Kidney capillary endothelial cell (primary cell): ENCODE data around the gene TIPARP.
A peak's percentile ranks its signal among the peaks of the same experiment; 100 is the strongest.
"Not testable (repeated sequence)": the region's sequence is repeated elsewhere in the genome, so short reads cannot be mapped to it uniquely, and the experiment has no call there.

Experiments used
- DNase-seq: peaks from one replicate; pipeline ENCODE4 v3.0.0-alpha.2; 2018; ENCODE audit warnings: low spot score

Gene TIPARP

GRCh38 chr3:156676768-156677479 is 2.5 kb downstream of the TIPARP start:
- no peak for DNase-seq

GRCh38 chr3:156677536-156677935 is 3.1 kb downstream of the TIPARP start:
- DNase-seq, result no peak

GRCh38 chr3:156678197-156678596 is 3.8 kb downstream of the TIPARP start:
- DNase-seq, result no peak

GRCh38 chr3:156680243-156680914 is 6.0 kb downstream of the TIPARP start:
- no peak for DNase-seq

DNA sequence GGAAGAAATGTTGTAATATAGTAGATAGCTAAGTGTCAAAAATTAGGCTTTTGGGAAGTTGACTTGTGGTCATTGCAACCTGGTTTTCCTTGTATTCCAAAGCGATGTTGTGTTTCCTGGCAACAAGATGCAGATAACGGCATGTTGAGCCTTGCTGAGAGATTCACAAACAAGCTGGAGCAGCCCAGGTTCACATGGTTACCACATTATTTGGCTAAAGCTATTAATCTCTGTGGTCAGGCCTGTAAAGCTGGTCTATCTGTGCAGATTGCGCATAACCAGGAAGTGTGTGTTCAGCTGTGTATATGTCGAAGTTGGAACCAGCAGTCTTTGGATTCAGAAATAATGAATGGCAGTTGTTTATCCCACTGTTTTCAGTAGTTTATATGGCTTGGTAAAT is 6.6 kb downstream of the TIPARP start:
- DNase-seq, result no peak

DNA sequence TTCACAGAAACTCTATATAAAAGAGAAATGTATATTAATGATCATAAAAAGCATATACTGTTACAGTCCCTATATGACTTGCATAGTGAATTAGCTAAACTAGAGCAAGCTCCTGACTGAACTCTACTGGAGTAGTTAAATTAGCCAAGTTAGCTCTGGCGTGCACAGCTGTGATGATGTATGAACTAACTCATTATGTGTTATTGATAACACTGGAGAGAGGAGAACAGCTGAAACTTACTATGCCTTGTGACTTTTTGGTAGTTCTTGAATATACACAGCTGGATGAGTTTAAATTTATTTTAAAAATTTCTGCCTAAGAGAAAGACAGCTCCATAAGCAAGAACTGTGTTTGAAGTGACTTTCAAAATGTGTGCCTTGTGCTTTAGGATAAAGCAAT is 8.1 kb downstream of the TIPARP start:
- DNase-seq, result no peak

- no peak for DNase-seq
Measured at GRCh38 chr3:156682963-156683362, 8.6 kb downstream of the TIPARP start.

- DNase-seq, result no peak
Measured at GRCh38 chr3:156685198-156685597, 10.8 kb downstream of the TIPARP start.

DNA sequence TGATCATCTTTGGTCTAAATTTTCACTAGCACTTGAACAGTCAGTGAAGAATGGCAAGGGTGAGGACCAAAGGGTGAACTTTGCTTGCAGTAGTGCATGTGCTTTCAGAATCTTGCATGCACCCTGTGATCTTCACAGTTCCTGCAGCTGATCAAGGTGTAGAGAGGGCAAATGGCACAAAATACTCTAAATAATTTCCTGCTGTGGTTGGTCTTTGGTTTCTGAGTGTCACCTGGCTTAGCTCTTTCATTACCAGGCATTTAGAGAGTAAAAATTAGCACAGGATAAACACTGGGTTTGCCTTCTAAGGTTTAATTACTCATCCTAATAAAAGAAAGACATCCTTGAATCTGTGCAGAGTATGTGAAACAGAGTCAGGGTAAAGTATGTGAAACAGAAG is 11.4 kb downstream of the TIPARP start:
- DNase-seq, result no peak

DNA sequence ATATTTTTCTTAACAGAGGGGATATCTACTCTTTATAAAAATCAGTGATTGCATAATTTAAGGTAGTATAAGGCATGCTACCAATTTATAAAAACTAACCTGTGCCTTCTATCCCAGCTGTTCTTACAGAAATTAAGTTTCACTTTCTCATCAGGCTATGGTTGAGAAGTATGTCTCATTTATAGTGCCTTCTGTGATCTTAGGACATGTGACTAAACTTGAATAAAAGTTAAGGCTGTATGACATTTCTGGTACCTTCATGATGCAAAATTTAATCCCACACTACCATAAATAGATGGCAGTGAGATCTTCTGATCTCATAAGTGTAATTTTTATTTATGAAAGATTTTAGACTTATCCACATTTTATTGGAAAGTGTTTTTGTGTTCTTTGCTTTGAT is 12.6 kb downstream of the TIPARP start:
- no peak for DNase-seq

GRCh38 chr3:156688632-156689452 is 14.5 kb downstream of the TIPARP start:
- no peak for DNase-seq

DNA sequence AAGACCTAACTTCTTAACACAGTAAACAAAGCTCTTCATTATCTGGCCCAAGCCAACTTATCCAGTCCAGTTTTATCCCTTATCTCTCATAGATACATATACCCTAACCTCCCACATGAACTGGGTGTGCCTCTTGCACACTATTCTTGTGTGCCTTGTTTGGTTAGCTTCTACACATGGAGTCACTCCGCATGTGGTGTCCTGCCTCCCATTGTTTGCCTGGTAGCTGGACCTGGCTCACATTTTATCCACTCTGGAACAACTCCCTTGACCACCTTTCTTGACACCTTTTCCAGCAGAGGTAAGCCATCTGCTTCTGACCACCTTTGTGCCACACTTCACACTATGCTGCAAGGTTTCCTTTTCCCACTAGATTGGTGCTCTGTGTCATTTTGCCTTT is 15.2 kb downstream of the TIPARP start:
- DNase-seq, result no peak

DNA sequence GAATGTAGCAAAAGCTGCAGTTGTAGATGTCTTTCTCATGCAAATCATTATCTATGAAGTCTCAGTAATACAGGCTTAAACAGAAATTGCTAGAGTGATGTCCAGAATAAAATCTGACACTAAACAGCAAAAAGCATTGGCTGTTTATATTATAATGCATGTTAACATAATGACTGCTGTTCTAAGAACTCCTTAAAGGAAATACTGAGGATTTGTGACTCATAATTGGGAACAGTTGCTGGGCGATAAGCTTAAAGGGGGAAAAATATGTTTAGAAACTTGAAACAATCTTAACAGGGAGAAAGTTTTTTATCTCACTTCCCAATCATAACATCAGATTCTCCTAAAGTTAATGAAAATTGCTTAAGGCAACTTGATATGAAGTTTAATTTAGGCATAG is 17.5 kb downstream of the TIPARP start:
- DNase-seq, result peak; percentile 72

DNA sequence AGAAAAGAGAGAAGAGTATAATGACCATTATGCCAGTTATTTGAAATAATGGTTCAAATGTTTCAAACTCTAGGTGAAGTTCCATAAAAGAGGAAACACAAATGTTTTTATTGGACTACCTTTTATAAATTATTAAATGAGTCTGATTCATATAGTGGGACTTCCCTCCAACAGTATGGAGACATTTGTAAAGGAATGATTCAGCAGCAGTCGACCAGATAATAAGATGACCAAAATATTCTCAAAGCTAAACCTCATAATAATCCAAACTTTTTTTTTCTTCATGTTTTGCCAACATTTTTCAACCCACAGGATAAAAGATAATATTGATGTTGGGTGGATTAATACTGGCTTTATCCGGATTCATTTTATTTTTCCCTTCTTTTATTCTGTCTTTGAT is 18.8 kb downstream of the TIPARP start:
- peak; percentile 32 for DNase-seq

DNA sequence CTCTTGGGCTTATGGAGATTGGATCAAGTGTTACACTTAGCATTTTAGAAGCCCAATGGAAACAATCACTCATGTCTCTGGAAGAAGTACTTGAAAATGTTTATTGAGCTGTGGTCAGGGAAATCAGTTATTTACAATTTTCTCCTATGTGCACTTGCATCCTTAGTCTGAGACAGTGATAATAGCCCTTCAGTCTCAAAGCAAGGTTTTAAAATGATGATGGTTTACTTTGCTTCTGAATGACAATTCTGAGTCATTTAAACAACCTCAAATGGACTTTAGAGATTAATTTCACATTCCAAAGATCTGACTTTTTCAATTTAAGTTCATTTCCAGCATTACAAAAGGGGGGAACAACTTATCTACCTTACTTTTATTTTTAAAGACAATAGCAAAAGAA is 20.1 kb downstream of the TIPARP start:
- no peak for DNase-seq

DNA sequence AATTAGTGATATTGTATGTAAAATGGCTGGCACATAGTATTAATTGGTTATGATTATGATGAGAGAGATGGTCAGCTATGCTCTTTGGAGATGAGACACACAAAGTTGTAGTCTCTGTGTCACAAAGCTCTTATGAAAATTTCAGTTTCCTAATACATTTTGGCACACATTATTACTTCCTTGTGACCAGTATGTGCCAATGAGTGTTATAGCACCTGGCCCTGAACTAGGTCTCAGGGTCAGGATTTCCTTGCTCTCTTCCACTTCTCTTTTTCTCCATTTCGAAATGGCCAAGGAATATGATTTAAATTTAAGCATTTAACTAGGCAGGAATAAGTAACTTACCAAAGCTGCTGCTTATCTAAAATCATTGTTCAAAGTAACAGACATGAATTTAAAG is 28.0 kb downstream of the TIPARP start:
- DNase-seq, result no peak

- no peak for DNase-seq
Measured at GRCh38 chr3:156704370-156705036, 30.1 kb downstream of the TIPARP start.

GRCh38 chr3:156705761-156706616 is 31.6 kb downstream of the TIPARP start:
- DNase-seq, result no peak

- no peak for DNase-seq
Measured at GRCh38 chr3:156707588-156707987, 33.2 kb downstream of the TIPARP start.

DNA sequence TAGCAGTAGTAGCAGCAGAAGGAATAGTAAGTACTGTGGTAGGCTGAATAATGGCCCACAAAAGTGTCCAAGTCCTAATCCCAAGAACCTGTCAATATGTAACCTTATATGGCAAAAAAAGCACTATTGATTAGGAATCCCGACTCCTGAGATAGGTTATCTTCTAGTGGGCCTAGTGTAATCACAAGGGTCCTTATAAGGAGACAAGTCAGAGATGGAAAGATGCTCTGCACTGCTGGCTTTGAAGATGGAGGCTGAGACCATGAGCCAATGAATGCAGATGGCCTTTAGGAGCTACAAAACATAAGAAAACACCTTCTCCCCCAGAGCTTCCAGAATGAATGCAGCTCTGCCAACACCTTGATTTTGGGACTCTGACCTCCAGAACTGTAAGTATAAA is 36.0 kb downstream of the TIPARP start:
- no peak for DNase-seq

GRCh38 chr3:156711113-156711512 is 36.7 kb downstream of the TIPARP start:
- DNase-seq, result no peak

- not testable (repeated sequence) for DNase-seq
Measured at GRCh38 chr3:156711944-156712343, 37.6 kb downstream of the TIPARP start.
